ENCODE data around the gene CDK1. TPM values are rescaled to one million over a fixed set of nuclear protein-coding genes. Genes with fewer than 3 reads are reported as not detected.

CDK1 gene
- total RNA-seq, 1 donor from 2014 or later, result 6.6 TPM

GRCh38 chr10:60807499-60807898, 29.2 kb downstream of the CDK1 start:
- Histone ChIP-seq H2AFZ (ENCODE audit: low read depth, low read length) (no peak overlapping the region), H3K27me3 (ENCODE audit: insufficient read depth, low read length) (no peaks in the 10 kb centered on the region), H3K9ac (ENCODE audit: low read length) (no peak overlapping the region), H3K4me1 (ENCODE audit: insufficient read depth, low read length) (peaks cover 5% of the 10 kb centered on the region), H3K4me3 (ENCODE audit: insufficient read depth, low read depth, low read length) (no peak overlapping the region), H3K36me3 (ENCODE audit: insufficient read depth, low read length) (no peaks in the 10 kb centered on the region), H3K27ac (ENCODE audit: low read depth, low read length) (no peak overlapping the region), H4K20me1 (ENCODE audit: insufficient read depth, low read length) (no peaks in the 10 kb centered on the region), H3K9me3 (ENCODE audit: insufficient read depth, low read depth, low read length) (no peaks in the 10 kb centered on the region), H3K79me2 (ENCODE audit: insufficient read depth, low read length) (no peaks in the 10 kb centered on the region), H3K4me2 (ENCODE audit: low read length) (no peak overlapping the region)
- Mint-ChIP-seq H3K4me1 (ENCODE audit: low read depth, unreplicated experiment) (peaks cover 11% of the 10 kb centered on the region), H3K27me3 (ENCODE audit: low read depth, unreplicated experiment) (no peaks in the 10 kb centered on the region), H3K36me3 (ENCODE audit: low read depth, unreplicated experiment) (no peaks in the 10 kb centered on the region), H3K9me3 (ENCODE audit: unreplicated experiment) (no peaks in the 10 kb centered on the region), H3K4me3 (ENCODE audit: unreplicated experiment) (no peak overlapping the region), H3K27ac (ENCODE audit: unreplicated experiment) (no peak overlapping the region)
- TF ChIP-seq EZH2 (IDR thresholded peaks at IDR 0.05; ENCODE audit: insufficient read depth, low read length), result no peak
- FAIRE-seq (no peak), DNase-seq (ENCODE audit: low read depth) (no peak)

DNA sequence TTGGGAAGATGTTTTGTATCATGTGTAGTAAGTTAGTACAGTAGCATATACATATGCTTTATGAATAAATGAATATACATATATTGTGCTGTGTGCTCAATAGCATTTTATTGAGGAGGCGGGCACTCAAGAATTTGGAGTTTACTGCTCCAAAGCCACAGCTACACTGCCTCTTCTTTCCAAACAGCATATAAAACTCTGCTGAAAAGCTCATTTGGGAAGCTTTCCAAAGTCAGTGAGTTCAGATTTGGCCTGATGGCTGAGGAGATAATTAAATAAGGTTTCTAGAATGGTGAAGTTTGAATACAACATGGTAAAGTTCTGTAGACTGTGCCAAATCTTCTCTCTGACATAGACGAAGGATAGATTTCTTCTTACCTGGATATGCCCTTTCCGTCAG, 29.8 kb downstream of the CDK1 start:
- DNase-seq (ENCODE audit: low read depth) (no peak), FAIRE-seq (no peak)
- Histone ChIP-seq H3K9ac (ENCODE audit: low read length) (no peak overlapping the region), H2AFZ (ENCODE audit: low read depth, low read length) (no peak overlapping the region), H3K9me3 (ENCODE audit: insufficient read depth, low read depth, low read length) (no peaks in the 10 kb centered on the region), H3K4me3 (ENCODE audit: insufficient read depth, low read depth, low read length) (no peak overlapping the region), H3K27me3 (ENCODE audit: insufficient read depth, low read length) (no peaks in the 10 kb centered on the region), H4K20me1 (ENCODE audit: insufficient read depth, low read length) (no peaks in the 10 kb centered on the region), H3K4me1 (ENCODE audit: insufficient read depth, low read length) (peaks cover 5% of the 10 kb centered on the region), H3K36me3 (ENCODE audit: insufficient read depth, low read length) (no peaks in the 10 kb centered on the region), H3K4me2 (ENCODE audit: low read length) (no peak overlapping the region), H3K27ac (ENCODE audit: low read depth, low read length) (no peak overlapping the region), H3K79me2 (ENCODE audit: insufficient read depth, low read length) (no peaks in the 10 kb centered on the region)
- peaks cover 11% of the 10 kb centered on the region for H3K4me1 Mint-ChIP-seq (ENCODE audit: low read depth, unreplicated experiment)
- TF ChIP-seq CTCF (IDR thresholded peaks at IDR 0.05; ENCODE audit: insufficient read depth, low read depth, low read length) (no peak), EZH2 (IDR thresholded peaks at IDR 0.05; ENCODE audit: insufficient read depth, low read length) (no peak)
- no peak overlapping the region for H3K4me3 Mint-ChIP-seq (ENCODE audit: unreplicated experiment)
- H3K36me3 Mint-ChIP-seq (ENCODE audit: low read depth, unreplicated experiment), result no peaks in the 10 kb centered on the region
- H3K27ac Mint-ChIP-seq (ENCODE audit: unreplicated experiment), result no peak overlapping the region
- H3K27me3 Mint-ChIP-seq (ENCODE audit: low read depth, unreplicated experiment), result no peaks in the 10 kb centered on the region
- H3K9me3 Mint-ChIP-seq (ENCODE audit: unreplicated experiment), result no peaks in the 10 kb centered on the region

DNA sequence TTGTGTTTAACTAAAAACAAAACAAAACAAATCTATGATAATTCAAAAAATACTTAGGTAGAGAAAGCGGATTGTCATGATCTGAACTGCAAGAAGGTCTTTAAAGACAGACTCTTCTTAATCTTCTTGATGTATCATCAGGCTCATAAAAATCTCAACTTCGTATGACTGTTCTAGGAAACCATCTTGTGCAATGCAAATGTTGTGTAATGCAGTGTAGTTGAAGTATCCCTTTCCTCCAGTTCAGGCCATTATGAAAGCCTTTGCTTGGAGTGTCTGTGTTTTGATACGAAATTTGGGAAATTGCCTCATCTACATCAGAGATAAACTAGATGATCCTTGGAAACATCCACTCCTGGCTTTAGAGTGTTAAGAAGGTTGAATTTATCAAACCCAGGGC, 30.9 kb downstream of the CDK1 start:
- no peaks in the 10 kb centered on the region for H3K27me3 ChIP-seq (ENCODE audit: insufficient read depth, low read length)
- Mint-ChIP-seq H3K36me3 (ENCODE audit: low read depth, unreplicated experiment) (no peaks in the 10 kb centered on the region), H3K27ac (ENCODE audit: unreplicated experiment) (no peak overlapping the region), H3K9me3 (ENCODE audit: unreplicated experiment) (no peaks in the 10 kb centered on the region), H3K4me1 (ENCODE audit: low read depth, unreplicated experiment) (peaks cover 11% of the 10 kb centered on the region), H3K4me3 (ENCODE audit: unreplicated experiment) (no peak overlapping the region), H3K27me3 (ENCODE audit: low read depth, unreplicated experiment) (no peaks in the 10 kb centered on the region)
- no peaks in the 10 kb centered on the region for H3K9me3 ChIP-seq (ENCODE audit: insufficient read depth, low read depth, low read length)
- no peak overlapping the region for H3K4me3 ChIP-seq (ENCODE audit: insufficient read depth, low read depth, low read length)
- TF ChIP-seq EZH2 (IDR thresholded peaks at IDR 0.05; ENCODE audit: insufficient read depth, low read length) (no peak), CTCF (IDR thresholded peaks at IDR 0.05; ENCODE audit: insufficient read depth, low read depth, low read length) (no peak)
- H3K36me3 ChIP-seq (ENCODE audit: insufficient read depth, low read length), result no peaks in the 10 kb centered on the region
- H3K79me2 ChIP-seq (ENCODE audit: insufficient read depth, low read length), result no peaks in the 10 kb centered on the region
- H2AFZ ChIP-seq (ENCODE audit: low read depth, low read length), result no peak overlapping the region
- no peak for DNase-seq (ENCODE audit: low read depth)
- FAIRE-seq, result no peak
- H3K27ac ChIP-seq (ENCODE audit: low read depth, low read length), result no peak overlapping the region
- H3K4me1 ChIP-seq (ENCODE audit: insufficient read depth, low read length), result peaks cover 5% of the 10 kb centered on the region
- no peak overlapping the region for H3K4me2 ChIP-seq (ENCODE audit: low read length)
- H4K20me1 ChIP-seq (ENCODE audit: insufficient read depth, low read length), result no peaks in the 10 kb centered on the region
- H3K9ac ChIP-seq (ENCODE audit: low read length), result no peak overlapping the region

Measured in astrocyte (in vitro differentiated cells and primary cell).